Keratinocyte (primary cell): ENCODE data around the gene ZNF346. TPM values are rescaled to one million over a fixed set of nuclear protein-coding genes. Genes with fewer than 3 reads are reported as not detected.

Experiments used
- DNase-seq: peaks from one replicate; pipeline ENCODE4 v3.0.0-alpha.2; 2011; ENCODE audit warnings: low read depth, missing footprints, low spot score
- FAIRE-seq: peaks from 2 replicates; lab custom pipeline; 2011; peaks lifted over from hg19 to GRCh38; lab: Jason Lieb, UNC
- H2AFZ ChIP-seq: 2 replicates; pipeline ENCODE4 v1.6.0; 2012; ENCODE audit warnings: low read length, control low read depth, inconsistent platforms; ENCODE audit not compliant: control insufficient read depth
- H3K27ac ChIP-seq: 2 replicates; pipeline ENCODE4 v1.5.1; 2011; ENCODE audit warnings: low read length; ENCODE audit not compliant: control insufficient read depth, insufficient read depth
- H3K27me3 ChIP-seq: 3 replicates; pipeline ENCODE4 v1.6.0; 2011; ENCODE audit warnings: low read length; ENCODE audit not compliant: control insufficient read depth, insufficient read depth; ENCODE audit errors: extremely low read depth
- H3K36me3 ChIP-seq, 2 experiments: 2 replicates in 1 of 2; 3 replicates in 1 of 2; pipeline ENCODE4 v1.5.1; 2011; ENCODE audit warnings: low read length in 2 of 2, mild to moderate bottlenecking in 1 of 2; ENCODE audit not compliant: control insufficient read depth in 2 of 2, insufficient read depth in 2 of 2; ENCODE audit errors: extremely low read depth in 1 of 2
- H3K4me1 ChIP-seq: 3 replicates; pipeline ENCODE4 v1.5.1; 2011; ENCODE audit warnings: low read length; ENCODE audit not compliant: control insufficient read depth, insufficient read depth; ENCODE audit errors: extremely low read depth
- H3K4me2 ChIP-seq: 3 replicates; pipeline ENCODE4 v1.6.0; 2011; ENCODE audit warnings: low read depth, low read length; ENCODE audit not compliant: control insufficient read depth, insufficient read depth; ENCODE audit errors: extremely low read depth
- H3K4me3 ChIP-seq, 3 experiments: fragments of 200-600 bp in 1 of 3; sonication (generic) in 1 of 3; 2 replicates in 2 of 3; 3 replicates in 1 of 3; pipeline ENCODE4 v1.5.1; 2011 to 2016; ENCODE audit warnings: low read length in 3 of 3, mild to moderate bottlenecking in 3 of 3, control low read depth in 2 of 3, inconsistent platforms in 1 of 3, low read depth in 1 of 3, mixed read lengths in 1 of 3, mixed run types in 1 of 3, moderate library complexity in 1 of 3; ENCODE audit not compliant: control insufficient read depth in 2 of 3, insufficient read depth in 2 of 3; ENCODE audit errors: extremely low read depth in 1 of 3
- H3K79me2 ChIP-seq: 2 replicates; pipeline ENCODE4 v1.6.0; 2012; ENCODE audit warnings: low read length; ENCODE audit not compliant: control insufficient read depth, insufficient read depth
- H3K9ac ChIP-seq: 3 replicates; pipeline ENCODE4 v1.6.0; 2011; ENCODE audit warnings: low read length; ENCODE audit not compliant: control insufficient read depth, insufficient read depth; ENCODE audit errors: extremely low read depth
- H3K9me1 ChIP-seq: 3 replicates; pipeline ENCODE4 v1.6.0; 2011; ENCODE audit warnings: low read length; ENCODE audit not compliant: control insufficient read depth, insufficient read depth; ENCODE audit errors: extremely low read depth
- H3K9me3 ChIP-seq: 2 replicates; pipeline ENCODE4 v1.5.1; 2012; ENCODE audit warnings: low read depth, low read length; ENCODE audit not compliant: control insufficient read depth
- H4K20me1 ChIP-seq: 3 replicates; pipeline ENCODE4 v1.6.0; 2011; ENCODE audit warnings: low read length; ENCODE audit not compliant: control insufficient read depth, insufficient read depth; ENCODE audit errors: extremely low read depth
- EZH2 ChIP-seq: IDR thresholded peaks from one replicate; pipeline ENCODE4 v1.6.1; 2012; ENCODE audit warnings: inconsistent platforms, mild to moderate bottlenecking, low read length, moderate library complexity
- dilution Hi-C: fragments of 300-500 bp; cut with MboI; formaldehyde crosslinking; loops from one replicate; pipeline ENCODE4 v1.7.0; 2020; ENCODE audit warnings: low sequenced_read_pairs; ENCODE audit not compliant: extremely low pct_ligation_motif_present
- polyA minus RNA-seq, 3 experiments: library from RNA; depleted of rRNA, polyadenylated mRNA; stranded (reverse); fragments of >200 nt; gene quantifications; 1 replicate in 1 of 3; 2 replicates in 1 of 3; 3 replicates in 1 of 3; pipeline ENCODE4 v1.2.3, GENCODE V29; 2011
- polyA plus RNA-seq, 5 experiments: library from polyadenylated mRNA; depleted of rRNA in 3 of 5; stranded (reverse) in 3 of 5; stranded (forward) in 1 of 5; unstranded in 1 of 5; fragments of >200 nt; gene quantifications; 1 replicate in 1 of 5; 2 replicates in 3 of 5; 3 replicates in 1 of 5; pipeline versions ENCODE4 v1.2.1 to v1.2.3, GENCODE V29; 2011 to 2012; ENCODE audit warnings: missing spikeins in 2 of 5, low read depth in 1 of 5, low replicate concordance in 1 of 5
- TF ChIP-seq, protein P1 (sequence below), 3 experiments: IDR thresholded peaks in 1 of 3; conservative IDR thresholded peaks in 1 of 3; optimal IDR thresholded peaks in 1 of 3; 2 replicates in 2 of 3; 3 replicates in 1 of 3; pipeline versions ENCODE3 to v1.5.1; 2011; ENCODE audit warnings: low read length in 3 of 3, mild to moderate bottlenecking in 3 of 3, moderate library complexity in 2 of 3, control low read depth in 1 of 3, inconsistent platforms in 1 of 3; ENCODE audit not compliant: insufficient read depth in 2 of 3; ENCODE audit errors: extremely low read depth in 1 of 3

The ZNF346 gene
- polyA plus RNA-seq = 9.0 to 12.7 TPM (median 9.5 TPM) in 3 replicates
- 5.8 TPM for polyA plus RNA-seq (2011; ENCODE audit: low read depth)
- 10.4 and 10.6 TPM in 2 replicates for polyA plus RNA-seq (2011; cell fraction: cytosol; rRNA removed)
- 15.6 and 17.0 TPM in 2 replicates for polyA plus RNA-seq (2011; cell fraction: nucleus; rRNA removed)
- 4.9 and 8.6 TPM in 2 replicates for polyA plus RNA-seq (2012; ENCODE audit: low replicate concordance)
- 10.9 to 16.8 TPM (median 11.3 TPM) in 3 replicates for polyA minus RNA-seq
- 16.1 TPM for polyA minus RNA-seq (2011; cell fraction: cytosol; rRNA and poly(A)+ RNA removed)
- polyA minus RNA-seq (2011; cell fraction: nucleus; rRNA and poly(A)+ RNA removed) = 10.9 and 16.4 TPM in 2 replicates

GRCh38 chr5:177022386-177023302, at the start of gene ZNF346:
Gene ZNF346, plus strand, starts transcription at chr5:177022696. Its CDS starts 43 bp downstream, at chr5:177022739.
- Histone ChIP-seq H3K4me3 (peak within 1 kb of the TSS; percentile 94 to 98 (median 97)), H3K79me2 (peaks cover 21% of the 10 kb centered on the region), H3K9ac (peak within 1 kb of the TSS; percentile 92), H3K4me1 (peaks cover 11% of the 10 kb centered on the region), H3K27ac (peak within 1 kb of the TSS; percentile 68), H3K9me3 (no peaks in the 10 kb centered on the region), H3K9me1 (no peaks in the 10 kb centered on the region), H2AFZ (peak within 1 kb of the TSS; percentile 99), H3K27me3 (no peaks in the 10 kb centered on the region), H3K4me2 (peak within 1 kb of the TSS; percentile 86), H3K36me3 (peaks cover 0 to 3% of the 10 kb centered on the region in 2 experiments), H4K20me1 (no peaks in the 10 kb centered on the region)
- dilution Hi-C loops = no loop called here
- FAIRE-seq (no peak), DNase-seq (peak; percentile 66)
- TF ChIP-seq, protein P1, sequence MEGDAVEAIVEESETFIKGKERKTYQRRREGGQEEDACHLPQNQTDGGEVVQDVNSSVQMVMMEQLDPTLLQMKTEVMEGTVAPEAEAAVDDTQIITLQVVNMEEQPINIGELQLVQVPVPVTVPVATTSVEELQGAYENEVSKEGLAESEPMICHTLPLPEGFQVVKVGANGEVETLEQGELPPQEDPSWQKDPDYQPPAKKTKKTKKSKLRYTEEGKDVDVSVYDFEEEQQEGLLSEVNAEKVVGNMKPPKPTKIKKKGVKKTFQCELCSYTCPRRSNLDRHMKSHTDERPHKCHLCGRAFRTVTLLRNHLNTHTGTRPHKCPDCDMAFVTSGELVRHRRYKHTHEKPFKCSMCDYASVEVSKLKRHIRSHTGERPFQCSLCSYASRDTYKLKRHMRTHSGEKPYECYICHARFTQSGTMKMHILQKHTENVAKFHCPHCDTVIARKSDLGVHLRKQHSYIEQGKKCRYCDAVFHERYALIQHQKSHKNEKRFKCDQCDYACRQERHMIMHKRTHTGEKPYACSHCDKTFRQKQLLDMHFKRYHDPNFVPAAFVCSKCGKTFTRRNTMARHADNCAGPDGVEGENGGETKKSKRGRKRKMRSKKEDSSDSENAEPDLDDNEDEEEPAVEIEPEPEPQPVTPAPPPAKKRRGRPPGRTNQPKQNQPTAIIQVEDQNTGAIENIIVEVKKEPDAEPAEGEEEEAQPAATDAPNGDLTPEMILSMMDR (optimal IDR thresholded peaks at IDR 0.05 in 1 of 3, IDR thresholded peaks at IDR 0.05 in 1 of 3, conservative IDR thresholded peaks at IDR 0.05 in 1 of 3; ENCODE audit: extremely low read depth in 1 of 3, insufficient read depth in 2 of 3, low read length in 3 of 3) = peak; percentile 21 to 43 (median 42)
- TF ChIP-seq EZH2 = no peak

DNA sequence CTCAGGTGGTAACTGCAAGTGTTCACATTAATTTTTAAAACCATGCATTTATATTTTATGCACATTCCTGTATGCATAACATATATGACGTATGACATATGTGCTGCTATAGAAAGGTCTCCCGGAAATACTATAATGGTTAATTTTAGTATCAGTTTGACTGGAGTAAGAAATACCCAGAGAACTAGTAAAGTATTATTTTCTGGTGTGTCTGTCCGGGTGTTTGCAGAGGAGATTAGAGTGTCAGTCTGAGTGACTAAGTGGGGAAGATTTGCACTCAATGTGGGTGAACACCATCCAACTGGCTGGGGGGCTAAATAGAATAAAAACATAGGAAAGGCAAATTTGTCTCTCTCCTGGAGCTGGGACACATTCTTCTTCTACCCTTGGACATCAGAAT, 42.8 kb upstream of the ZNF346 start:
- no peak overlapping the region for H3K4me2 ChIP-seq
- dilution Hi-C loops = no loop called here
- H3K27ac ChIP-seq = no peak overlapping the region
- no peak for FAIRE-seq
- no peaks in the 10 kb centered on the region for H4K20me1 ChIP-seq
- H3K9me3 ChIP-seq = no peaks in the 10 kb centered on the region
- no peaks in the 10 kb centered on the region for H3K4me1 ChIP-seq
- H3K27me3 ChIP-seq = no peaks in the 10 kb centered on the region
- DNase-seq = no peak
- TF ChIP-seq, protein P1 (optimal IDR thresholded peaks at IDR 0.05 in 1 of 3, IDR thresholded peaks at IDR 0.05 in 1 of 3, conservative IDR thresholded peaks at IDR 0.05 in 1 of 3; ENCODE audit: extremely low read depth in 1 of 3, insufficient read depth in 2 of 3, low read length in 3 of 3) = no peak
- no peak for TF ChIP-seq EZH2
- no peak overlapping the region for H3K4me3 ChIP-seq
- H3K36me3 ChIP-seq = peaks cover 7 to 9% of the 10 kb centered on the region in 2 experiments
- peaks cover 40% of the 10 kb centered on the region for H3K79me2 ChIP-seq
- H3K9me1 ChIP-seq = no peaks in the 10 kb centered on the region
- H2AFZ ChIP-seq = no peak overlapping the region
- H3K9ac ChIP-seq = no peak overlapping the region
